Measurements from ENCODE around the gene KNTC1.
"Not testable (repeated sequence)": the region's sequence is repeated elsewhere in the genome, so short reads cannot be mapped to it uniquely, and the experiment has no call there.

Gene KNTC1

DNA sequence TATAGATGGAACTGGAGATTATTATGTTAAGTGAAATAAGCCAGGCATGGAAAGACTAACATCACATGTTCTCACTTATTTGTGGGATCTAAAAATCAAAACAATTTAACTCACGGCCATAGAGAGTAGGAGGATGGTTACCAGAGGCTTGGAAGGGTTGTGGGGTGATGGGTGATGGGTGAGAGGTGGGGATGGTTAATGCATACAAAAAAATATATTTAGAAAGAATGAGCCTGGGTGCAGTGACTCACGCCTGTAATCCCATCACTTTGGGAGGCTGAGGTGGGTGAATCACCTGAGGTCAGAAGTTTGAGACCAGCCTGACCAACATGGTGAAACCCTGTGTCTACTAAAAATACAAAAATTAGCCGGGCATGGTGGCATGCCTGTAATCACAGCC is 43.0 kb downstream of the KNTC1 start:
- not testable (repeated sequence) for H3K36me3 ChIP-seq (ENCODE audit: insufficient read depth, low read length)

DNA sequence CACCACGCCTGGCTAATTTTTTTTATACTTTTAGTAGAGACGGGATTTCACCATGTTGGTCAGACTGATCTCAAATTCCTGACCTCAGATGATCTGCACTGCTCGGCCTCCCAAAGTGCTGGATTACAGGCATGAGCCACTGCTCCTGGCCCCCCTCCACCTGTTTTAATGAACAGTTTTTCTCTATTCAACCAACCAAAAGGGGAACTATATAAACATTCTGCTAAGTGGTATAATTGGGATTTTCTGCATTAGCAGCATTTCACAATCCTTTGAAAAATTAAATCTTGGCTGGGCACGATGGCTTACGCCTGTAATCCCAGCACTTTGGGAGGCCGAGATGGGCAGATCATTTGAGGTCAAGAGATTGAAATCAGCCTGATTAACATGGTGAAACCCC is 44.8 kb downstream of the KNTC1 start:
- peaks cover 9% of the 10 kb centered on the region for H3K36me3 ChIP-seq (ENCODE audit: insufficient read depth, low read length)
- H3K4me1 ChIP-seq (ENCODE audit: insufficient read depth, low read length) = no peaks in the 10 kb centered on the region
- H3K27me3 ChIP-seq (ENCODE audit: control insufficient read depth in 1 of 2, insufficient read depth in 2 of 2, low read length in 2 of 2) = no peaks in the 10 kb centered on the region
- no peaks in the 10 kb centered on the region for H3K9me3 ChIP-seq (ENCODE audit: low read length)
- H3K9ac ChIP-seq (ENCODE audit: low read length) = no peak overlapping the region
- no peak overlapping the region for H3K4me3 ChIP-seq (ENCODE audit: low read depth in 1 of 2, low read length in 2 of 2)
- H3K27ac ChIP-seq (ENCODE audit: low read depth, low read length) = no peak overlapping the region

More for the DNA sequence above, 43.0 kb downstream of the KNTC1 start:
- not testable (repeated sequence) for H3K27me3 ChIP-seq (ENCODE audit: control insufficient read depth in 1 of 2, insufficient read depth in 2 of 2, low read length in 2 of 2); H3K27ac ChIP-seq (ENCODE audit: low read depth, low read length); H3K4me1 ChIP-seq (ENCODE audit: insufficient read depth, low read length); H3K4me3 ChIP-seq (ENCODE audit: low read depth in 1 of 2, low read length in 2 of 2); H3K9ac ChIP-seq (ENCODE audit: low read length); H3K9me3 ChIP-seq (ENCODE audit: low read length)

DNA sequence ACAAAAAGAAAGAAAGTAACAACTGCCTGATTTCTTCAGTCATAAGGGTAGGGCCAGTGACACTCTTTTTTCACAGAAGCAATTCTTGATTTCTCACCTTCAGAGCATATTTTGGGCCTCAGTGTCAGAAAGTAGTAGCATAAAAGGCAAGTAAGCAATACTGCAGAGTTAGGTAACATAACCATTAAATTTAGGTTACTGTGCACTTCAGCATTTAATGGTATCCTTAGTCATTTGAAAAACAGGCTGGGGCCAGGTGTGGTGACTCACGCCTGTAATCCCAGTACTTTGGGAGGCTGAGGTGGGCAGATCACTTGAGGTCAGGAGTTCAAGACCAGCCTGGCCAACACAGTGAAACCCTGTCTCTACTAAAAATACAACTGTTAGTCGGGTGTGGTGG is 56.2 kb downstream of the KNTC1 start:
- H3K9ac ChIP-seq (ENCODE audit: low read length); H3K4me1 ChIP-seq (ENCODE audit: insufficient read depth, low read length); H3K27ac ChIP-seq (ENCODE audit: low read depth, low read length); H3K27me3 ChIP-seq (ENCODE audit: control insufficient read depth in 1 of 2, insufficient read depth in 2 of 2, low read length in 2 of 2); H3K36me3 ChIP-seq (ENCODE audit: insufficient read depth, low read length); H3K9me3 ChIP-seq (ENCODE audit: low read length); H3K4me3 ChIP-seq (ENCODE audit: low read depth in 1 of 2, low read length in 2 of 2): not testable (repeated sequence)

DNA sequence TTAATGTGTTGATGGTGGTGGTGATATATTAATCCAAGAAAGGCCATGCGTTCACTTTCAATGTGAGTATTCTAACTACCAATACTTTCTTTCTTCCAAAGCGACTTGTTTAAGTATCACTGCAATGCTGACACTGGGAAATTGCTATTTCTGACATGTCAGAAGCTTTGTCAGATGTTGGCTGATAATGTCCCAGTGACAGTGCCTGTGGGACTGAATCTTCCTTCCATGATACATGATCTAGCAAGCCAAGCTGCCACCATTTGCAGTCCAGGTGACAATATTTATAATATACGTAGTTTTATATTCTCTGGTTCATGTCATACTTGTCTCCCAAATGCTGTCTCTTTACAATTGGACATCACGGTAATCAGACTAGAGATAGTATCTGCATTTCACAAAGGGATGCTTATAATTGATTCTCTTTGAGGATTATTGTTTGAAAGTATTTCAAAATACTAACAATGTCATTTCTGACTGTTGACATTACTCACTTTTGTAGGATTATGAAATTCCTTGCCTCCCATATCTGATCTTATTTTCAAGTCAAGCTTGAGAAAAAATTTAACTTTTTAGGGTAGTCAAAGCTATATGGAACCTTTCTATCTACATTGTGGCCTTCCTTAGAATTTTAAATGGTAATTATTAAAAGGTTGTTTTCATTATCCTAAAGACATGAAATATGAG is 57.3 kb downstream of the KNTC1 start:
- peaks cover 5% of the 10 kb centered on the region for H3K36me3 ChIP-seq (ENCODE audit: insufficient read depth, low read length)
- H3K9ac ChIP-seq (ENCODE audit: low read length) = no peak overlapping the region
- H3K27me3 ChIP-seq (ENCODE audit: control insufficient read depth in 1 of 2, insufficient read depth in 2 of 2, low read length in 2 of 2) = no peaks in the 10 kb centered on the region
- no peak overlapping the region for H3K4me3 ChIP-seq (ENCODE audit: low read depth in 1 of 2, low read length in 2 of 2)
- H3K9me3 ChIP-seq (ENCODE audit: low read length) = no peaks in the 10 kb centered on the region
- H3K4me1 ChIP-seq (ENCODE audit: insufficient read depth, low read length) = no peaks in the 10 kb centered on the region
- no peak overlapping the region for H3K27ac ChIP-seq (ENCODE audit: low read depth, low read length)

DNA sequence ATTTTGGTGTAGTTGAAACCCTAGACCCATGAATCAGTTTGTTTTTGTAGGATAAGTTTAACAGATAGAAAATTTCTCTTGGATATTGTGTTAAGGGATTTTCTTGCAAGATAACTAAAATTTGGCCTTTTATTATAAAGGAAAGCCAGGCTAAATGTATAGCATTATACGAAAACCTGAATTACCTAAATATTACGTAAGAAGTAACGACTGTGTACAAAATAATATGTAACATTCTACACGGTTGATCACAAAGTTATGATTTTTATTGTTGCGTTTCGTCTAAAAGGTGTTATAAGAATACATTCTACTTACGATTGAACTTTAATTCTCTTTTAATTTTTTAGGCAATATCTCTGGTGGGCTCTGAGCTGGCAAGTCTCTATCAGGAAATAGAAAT is 63.9 kb downstream of the KNTC1 start:
- Histone ChIP-seq H3K9me3 (ENCODE audit: low read length) (no peaks in the 10 kb centered on the region), H3K9ac (ENCODE audit: low read length) (no peak overlapping the region), H3K4me3 (ENCODE audit: low read depth in 1 of 2, low read length in 2 of 2) (no peak overlapping the region), H3K27ac (ENCODE audit: low read depth, low read length) (no peak overlapping the region), H3K36me3 (ENCODE audit: insufficient read depth, low read length) (no peaks in the 10 kb centered on the region), H3K4me1 (ENCODE audit: insufficient read depth, low read length) (no peaks in the 10 kb centered on the region), H3K27me3 (ENCODE audit: control insufficient read depth in 1 of 2, insufficient read depth in 2 of 2, low read length in 2 of 2) (no peaks in the 10 kb centered on the region)

DNA sequence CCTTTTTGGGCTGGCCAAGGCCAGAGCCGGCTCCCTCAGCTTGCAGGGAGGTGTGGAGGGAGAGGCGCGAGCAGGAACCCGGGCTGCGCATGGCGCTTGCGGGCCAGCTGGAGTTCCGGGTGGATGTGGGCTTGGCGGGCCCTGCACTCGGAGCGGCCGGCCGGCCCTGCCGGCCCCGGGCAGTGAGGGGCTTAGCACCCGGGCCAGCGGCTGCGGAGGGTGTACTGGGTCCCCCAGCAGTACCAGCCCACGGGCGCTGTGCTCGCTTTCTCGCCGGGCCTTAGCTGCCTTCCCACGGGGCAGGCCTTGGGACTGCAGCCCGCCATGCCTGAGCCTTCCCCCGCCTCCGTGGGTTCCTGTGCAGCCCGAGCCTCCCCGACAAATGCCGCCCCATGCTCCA is 64.9 kb downstream of the KNTC1 start:
- not testable (repeated sequence) for H3K9me3 ChIP-seq (ENCODE audit: low read length); H3K36me3 ChIP-seq (ENCODE audit: insufficient read depth, low read length); H3K27me3 ChIP-seq (ENCODE audit: control insufficient read depth in 1 of 2, insufficient read depth in 2 of 2, low read length in 2 of 2); H3K9ac ChIP-seq (ENCODE audit: low read length); H3K4me3 ChIP-seq (ENCODE audit: low read depth in 1 of 2, low read length in 2 of 2); H3K4me1 ChIP-seq (ENCODE audit: insufficient read depth, low read length); H3K27ac ChIP-seq (ENCODE audit: low read depth, low read length)

DNA sequence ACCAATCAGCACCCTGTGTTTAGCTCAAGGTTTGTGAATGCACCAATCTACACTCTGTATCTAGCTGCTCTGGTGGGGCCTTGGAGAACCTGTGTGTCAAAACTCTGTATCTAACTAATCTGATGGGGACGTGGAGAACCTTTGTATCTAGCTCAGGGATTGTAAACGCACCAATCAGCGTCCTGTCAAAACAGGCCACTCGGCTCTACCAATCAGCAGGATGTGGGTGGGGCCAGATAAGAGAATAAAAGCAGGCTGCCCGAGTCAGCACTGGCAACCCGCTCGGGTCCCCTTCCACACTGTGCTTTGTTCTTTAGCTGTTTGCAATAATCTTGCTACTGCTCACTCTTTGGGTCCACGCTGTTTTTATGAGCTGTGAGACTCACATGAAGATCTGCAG is 65.5 kb downstream of the KNTC1 start:
- H3K36me3 ChIP-seq (ENCODE audit: insufficient read depth, low read length); H3K9me3 ChIP-seq (ENCODE audit: low read length); H3K27me3 ChIP-seq (ENCODE audit: control insufficient read depth in 1 of 2, insufficient read depth in 2 of 2, low read length in 2 of 2); H3K4me1 ChIP-seq (ENCODE audit: insufficient read depth, low read length); H3K27ac ChIP-seq (ENCODE audit: low read depth, low read length); H3K4me3 ChIP-seq (ENCODE audit: low read depth in 1 of 2, low read length in 2 of 2); H3K9ac ChIP-seq (ENCODE audit: low read length): not testable (repeated sequence)

DNA sequence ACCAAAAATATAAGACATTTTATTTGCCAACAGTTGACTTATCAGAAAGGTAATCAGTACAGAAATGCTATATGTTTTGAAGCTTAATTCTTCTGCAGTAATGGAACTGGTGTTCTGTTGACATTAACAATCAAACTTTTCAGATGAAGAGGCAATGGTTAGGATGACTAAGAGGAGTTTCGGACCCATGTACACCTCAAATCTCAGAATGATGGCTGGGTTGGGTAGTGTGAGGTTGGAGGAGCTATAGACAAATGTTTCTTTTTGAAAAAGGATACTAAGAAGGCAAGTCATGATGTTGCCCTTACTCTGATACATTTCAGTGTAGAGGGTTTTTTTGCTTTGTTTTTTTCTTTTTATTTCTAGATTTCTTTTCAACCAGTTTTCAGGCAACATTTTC is 66.9 kb downstream of the KNTC1 start:
- no peak overlapping the region for H3K27ac ChIP-seq (ENCODE audit: low read depth, low read length)
- H3K4me1 ChIP-seq (ENCODE audit: insufficient read depth, low read length) = no peaks in the 10 kb centered on the region
- H3K9ac ChIP-seq (ENCODE audit: low read length) = no peak overlapping the region
- H3K4me3 ChIP-seq (ENCODE audit: low read depth in 1 of 2, low read length in 2 of 2) = no peak overlapping the region
- no peaks in the 10 kb centered on the region for H3K9me3 ChIP-seq (ENCODE audit: low read length)
- no peaks in the 10 kb centered on the region for H3K27me3 ChIP-seq (ENCODE audit: control insufficient read depth in 1 of 2, insufficient read depth in 2 of 2, low read length in 2 of 2)
- H3K36me3 ChIP-seq (ENCODE audit: insufficient read depth, low read length) = no peaks in the 10 kb centered on the region

DNA sequence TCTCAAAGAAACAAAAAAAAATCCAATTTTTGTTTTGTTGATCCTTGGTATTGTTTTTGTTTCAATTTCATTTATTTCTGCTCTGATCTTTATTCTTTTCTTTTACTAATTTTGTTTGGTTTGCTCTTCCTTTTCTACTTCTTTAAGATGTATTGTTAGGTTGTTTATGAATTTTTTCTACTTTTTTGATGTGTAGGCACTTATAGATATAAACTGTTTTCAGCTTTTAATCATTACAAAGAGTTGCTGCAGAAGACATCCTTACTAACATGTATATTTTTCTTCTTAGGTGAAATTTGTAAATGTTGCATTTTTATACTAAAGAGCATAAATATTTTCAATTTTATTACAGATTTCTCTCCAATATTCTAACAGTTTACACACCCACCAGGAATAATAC is 69.8 kb downstream of the KNTC1 start:
- no peak overlapping the region for H3K9ac ChIP-seq (ENCODE audit: low read length)
- H3K36me3 ChIP-seq (ENCODE audit: insufficient read depth, low read length) = no peaks in the 10 kb centered on the region
- no peaks in the 10 kb centered on the region for H3K27me3 ChIP-seq (ENCODE audit: control insufficient read depth in 1 of 2, insufficient read depth in 2 of 2, low read length in 2 of 2)
- no peak overlapping the region for H3K4me3 ChIP-seq (ENCODE audit: low read depth in 1 of 2, low read length in 2 of 2)
- H3K4me1 ChIP-seq (ENCODE audit: insufficient read depth, low read length) = no peaks in the 10 kb centered on the region
- no peaks in the 10 kb centered on the region for H3K9me3 ChIP-seq (ENCODE audit: low read length)
- no peak overlapping the region for H3K27ac ChIP-seq (ENCODE audit: low read depth, low read length)

DNA sequence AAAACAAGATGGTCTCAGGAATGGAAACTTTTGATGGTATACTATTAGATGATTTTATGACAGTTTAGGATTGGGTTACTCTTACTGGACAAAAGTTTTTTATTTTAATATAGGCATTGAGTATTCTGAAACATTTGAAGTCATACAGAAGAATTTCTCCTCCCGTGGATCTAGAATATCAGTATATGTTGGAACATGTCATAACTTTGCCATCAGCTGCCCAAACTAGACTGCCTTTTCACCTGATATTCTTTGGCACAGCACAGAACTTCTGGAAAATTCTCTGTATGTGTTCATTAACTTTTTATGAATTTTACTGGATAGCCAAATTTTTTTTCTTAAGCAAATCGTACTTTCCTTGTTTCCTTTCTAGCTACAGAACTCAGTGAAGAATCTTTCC is 75.4 kb downstream of the KNTC1 start:
- no peaks in the 10 kb centered on the region for H3K27me3 ChIP-seq (ENCODE audit: control insufficient read depth in 1 of 2, insufficient read depth in 2 of 2, low read length in 2 of 2)
- no peak overlapping the region for H3K27ac ChIP-seq (ENCODE audit: low read depth, low read length)
- H3K36me3 ChIP-seq (ENCODE audit: insufficient read depth, low read length) = no peaks in the 10 kb centered on the region
- H3K4me1 ChIP-seq (ENCODE audit: insufficient read depth, low read length) = no peaks in the 10 kb centered on the region
- H3K9me3 ChIP-seq (ENCODE audit: low read length) = no peaks in the 10 kb centered on the region
- H3K4me3 ChIP-seq (ENCODE audit: low read depth in 1 of 2, low read length in 2 of 2) = no peak overlapping the region
- no peak overlapping the region for H3K9ac ChIP-seq (ENCODE audit: low read length)

DNA sequence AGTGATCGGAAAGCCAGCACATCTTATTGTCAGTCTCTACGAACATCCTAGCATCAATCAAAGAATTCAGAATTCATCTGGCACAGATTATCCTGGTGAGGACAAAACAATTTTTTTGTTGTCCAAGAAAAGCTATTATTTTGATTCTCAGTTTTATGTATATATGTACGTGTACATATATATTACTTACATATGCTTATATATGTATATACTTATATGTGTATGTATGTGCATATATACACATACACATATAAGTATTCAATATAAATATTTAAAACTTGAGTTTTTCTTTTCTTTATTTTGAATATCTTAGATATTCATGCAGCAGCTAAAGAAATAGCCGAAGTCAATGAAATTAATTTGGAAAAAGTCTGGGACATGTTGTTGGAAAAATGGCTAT is 77.9 kb downstream of the KNTC1 start:
- no peaks in the 10 kb centered on the region for H3K27me3 ChIP-seq (ENCODE audit: control insufficient read depth in 1 of 2, insufficient read depth in 2 of 2, low read length in 2 of 2)
- no peaks in the 10 kb centered on the region for H3K4me1 ChIP-seq (ENCODE audit: insufficient read depth, low read length)
- H3K9ac ChIP-seq (ENCODE audit: low read length) = no peak overlapping the region
- H3K4me3 ChIP-seq (ENCODE audit: low read depth in 1 of 2, low read length in 2 of 2) = no peak overlapping the region
- no peaks in the 10 kb centered on the region for H3K36me3 ChIP-seq (ENCODE audit: insufficient read depth, low read length)
- H3K27ac ChIP-seq (ENCODE audit: low read depth, low read length) = no peak overlapping the region
- no peaks in the 10 kb centered on the region for H3K9me3 ChIP-seq (ENCODE audit: low read length)

DNA sequence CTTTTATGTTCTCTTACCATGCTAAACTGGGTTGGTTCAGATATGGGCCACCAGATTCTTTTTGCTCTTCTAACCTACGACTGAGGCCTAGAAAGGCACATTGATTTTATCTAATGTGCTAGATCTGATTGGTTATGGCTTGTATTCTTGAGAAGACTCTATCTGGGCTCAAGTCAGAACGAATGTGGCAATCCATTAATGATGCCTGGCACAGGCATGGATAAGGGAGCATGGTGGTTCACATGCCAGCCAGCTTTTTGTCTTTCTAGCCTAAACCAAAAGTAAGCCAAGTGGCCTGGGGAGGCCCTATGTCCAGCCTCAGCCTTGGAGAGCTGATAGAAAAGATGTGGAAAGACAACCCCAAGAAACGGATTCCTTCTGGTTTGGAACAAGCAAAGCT is 82.7 kb downstream of the KNTC1 start:
- H3K9me3 ChIP-seq (ENCODE audit: low read length) = no peaks in the 10 kb centered on the region
- H3K27ac ChIP-seq (ENCODE audit: low read depth, low read length) = no peak overlapping the region
- no peak overlapping the region for H3K9ac ChIP-seq (ENCODE audit: low read length)
- H3K36me3 ChIP-seq (ENCODE audit: insufficient read depth, low read length) = no peaks in the 10 kb centered on the region
- H3K4me1 ChIP-seq (ENCODE audit: insufficient read depth, low read length) = no peaks in the 10 kb centered on the region
- H3K27me3 ChIP-seq (ENCODE audit: control insufficient read depth in 1 of 2, insufficient read depth in 2 of 2, low read length in 2 of 2) = no peaks in the 10 kb centered on the region
- no peak overlapping the region for H3K4me3 ChIP-seq (ENCODE audit: low read depth in 1 of 2, low read length in 2 of 2)
